ENCODE results near the gene FAF1. TPM values are rescaled to one million over a fixed set of nuclear protein-coding genes. Genes with fewer than 3 reads are reported as not detected.

Gene FAF1
- total RNA-seq, 6 experiments from 2014 or later: 24.1 to 32.4 (median 31.6) TPM

DNA sequence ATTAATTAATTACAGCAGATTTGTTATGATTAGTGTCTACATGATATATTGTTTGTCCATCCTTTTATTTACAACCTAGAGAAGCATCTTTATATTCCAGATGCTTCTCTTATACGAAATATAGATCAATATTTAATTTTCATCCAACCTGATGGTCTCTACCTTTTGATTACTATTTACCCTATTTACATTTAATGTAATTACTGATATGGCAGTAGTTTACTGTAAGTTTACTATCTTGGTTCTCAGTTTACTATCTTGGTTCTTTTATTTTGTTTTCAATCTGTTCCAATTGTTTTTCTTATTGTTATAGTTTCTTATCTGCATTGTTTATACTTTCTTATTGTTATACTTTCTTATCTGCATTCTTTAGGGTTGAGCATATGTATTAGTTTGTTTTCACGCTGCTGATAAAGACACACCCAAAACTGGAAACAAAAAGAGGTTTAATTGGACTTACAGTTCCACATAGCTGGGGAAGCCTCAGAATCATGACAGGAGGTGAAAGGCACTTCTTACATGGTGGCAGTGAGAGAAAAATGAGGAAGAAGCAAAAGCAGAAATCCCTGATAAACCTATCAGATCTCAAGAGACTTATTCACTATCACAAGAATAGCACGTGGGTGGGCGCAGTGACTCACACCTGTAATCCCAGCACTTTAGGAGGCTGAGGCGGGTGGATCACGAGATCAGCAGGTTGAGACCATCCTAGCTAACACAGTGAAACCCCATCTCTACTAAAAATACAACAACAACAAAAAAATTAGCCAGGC, 28.9 kb downstream of the FAF1 start:
- no peak for ATAC-seq
- no peaks in the 10 kb centered on the region for H3K4me1 ChIP-seq
- 79% methylated on average over 6 of the region's 6 CpGs for WGBS (ENCODE audit: insufficient coverage, low coverage, low lambda C conversion rate, missing lambda C conversion rate)
- intact Hi-C loops (cut with DNase I): loop anchor here in 1 of 2 donors (10.0 kb wide), 1 partner anchor 104 kb away; no protein-coding TSS in a partner anchor
- no peaks in the 10 kb centered on the region for H3K27me3 ChIP-seq
- H3K4me3 ChIP-seq: no peak overlapping the region
- no peak for DNase-seq
- no peaks in the 10 kb centered on the region for H3K36me3 ChIP-seq
- H3K9me3 ChIP-seq: no peaks in the 10 kb centered on the region
- no peak overlapping the region for H3K27ac ChIP-seq
- no peak for TF ChIP-seq POLR2A (IDR thresholded peaks at IDR 0.05)
- TF ChIP-seq, protein P1, sequence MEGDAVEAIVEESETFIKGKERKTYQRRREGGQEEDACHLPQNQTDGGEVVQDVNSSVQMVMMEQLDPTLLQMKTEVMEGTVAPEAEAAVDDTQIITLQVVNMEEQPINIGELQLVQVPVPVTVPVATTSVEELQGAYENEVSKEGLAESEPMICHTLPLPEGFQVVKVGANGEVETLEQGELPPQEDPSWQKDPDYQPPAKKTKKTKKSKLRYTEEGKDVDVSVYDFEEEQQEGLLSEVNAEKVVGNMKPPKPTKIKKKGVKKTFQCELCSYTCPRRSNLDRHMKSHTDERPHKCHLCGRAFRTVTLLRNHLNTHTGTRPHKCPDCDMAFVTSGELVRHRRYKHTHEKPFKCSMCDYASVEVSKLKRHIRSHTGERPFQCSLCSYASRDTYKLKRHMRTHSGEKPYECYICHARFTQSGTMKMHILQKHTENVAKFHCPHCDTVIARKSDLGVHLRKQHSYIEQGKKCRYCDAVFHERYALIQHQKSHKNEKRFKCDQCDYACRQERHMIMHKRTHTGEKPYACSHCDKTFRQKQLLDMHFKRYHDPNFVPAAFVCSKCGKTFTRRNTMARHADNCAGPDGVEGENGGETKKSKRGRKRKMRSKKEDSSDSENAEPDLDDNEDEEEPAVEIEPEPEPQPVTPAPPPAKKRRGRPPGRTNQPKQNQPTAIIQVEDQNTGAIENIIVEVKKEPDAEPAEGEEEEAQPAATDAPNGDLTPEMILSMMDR (IDR thresholded peaks at IDR 0.05): no peak

DNA sequence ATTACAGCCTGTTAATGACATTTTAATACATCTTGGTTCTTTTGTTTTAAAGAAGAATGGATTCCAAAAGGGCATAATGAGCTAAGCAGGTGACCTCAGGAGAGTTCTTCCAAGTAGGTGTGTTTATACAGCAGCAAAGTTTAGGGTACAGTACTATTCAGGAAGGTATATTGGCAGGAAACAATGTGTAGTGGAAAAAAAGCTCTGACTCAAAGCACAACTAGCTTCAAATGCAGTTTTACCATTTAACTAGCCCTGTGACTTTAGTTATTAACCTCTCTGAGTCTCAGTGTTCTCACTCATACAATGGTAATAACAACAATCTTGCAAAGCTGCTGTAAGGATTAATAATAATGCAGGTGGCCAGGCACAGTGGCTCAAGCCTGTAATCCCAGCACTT, 29.9 kb downstream of the FAF1 start:
- no peaks in the 10 kb centered on the region for H3K9me3 ChIP-seq
- intact Hi-C loops (cut with DNase I): loop anchor here in 1 of 2 donors (10.0 kb wide), 1 partner anchor 105 kb away; no protein-coding TSS in a partner anchor
- TF ChIP-seq, protein P1 (IDR thresholded peaks at IDR 0.05): no peak
- no peak for TF ChIP-seq POLR2A (IDR thresholded peaks at IDR 0.05)
- ATAC-seq: no peak
- no peak overlapping the region for H3K4me3 ChIP-seq
- no peaks in the 10 kb centered on the region for H3K27me3 ChIP-seq
- no peaks in the 10 kb centered on the region for H3K36me3 ChIP-seq
- H3K27ac ChIP-seq: no peak overlapping the region
- DNase-seq: no peak
- H3K4me1 ChIP-seq: no peaks in the 10 kb centered on the region

DNA sequence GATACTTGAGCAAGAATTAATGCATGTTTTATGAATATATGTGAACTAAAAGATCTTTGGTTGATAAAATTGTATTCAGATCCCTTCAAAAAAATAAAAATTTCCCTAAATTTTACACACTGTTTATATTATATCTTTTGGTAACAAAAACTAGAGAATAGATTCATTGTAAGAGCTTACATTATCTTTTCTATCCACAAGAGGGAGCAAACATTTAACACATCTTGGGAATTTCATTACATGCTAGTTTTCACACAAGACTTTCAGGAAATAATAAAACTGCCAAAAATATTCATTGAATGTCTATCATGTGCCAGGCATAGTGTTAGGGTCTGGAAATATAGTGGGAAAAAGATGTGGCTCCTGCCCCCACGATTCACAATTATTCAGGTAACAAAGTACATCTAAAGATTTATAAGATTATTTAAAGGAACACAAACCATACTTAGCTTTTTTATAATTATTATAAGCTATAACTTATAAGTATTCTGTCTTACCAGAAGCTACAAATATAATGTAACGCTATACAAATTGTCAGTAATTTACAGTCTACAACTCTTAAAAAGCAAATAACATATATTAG, 30.6 kb downstream of the FAF1 start:
- no peaks in the 10 kb centered on the region for H3K36me3 ChIP-seq
- H3K4me3 ChIP-seq: no peak overlapping the region
- ATAC-seq (peak in 3 of 4 donors; percentile 49 to 58 (median 54)), DNase-seq (no peak)
- no peak for TF ChIP-seq POLR2A (IDR thresholded peaks at IDR 0.05)
- TF ChIP-seq, protein P1 (IDR thresholded peaks at IDR 0.05): peak; percentile 48 to 63 (median 61)
- intact Hi-C loops (cut with DNase I): no loop called here
- WGBS (ENCODE audit: insufficient coverage, low coverage, low lambda C conversion rate, missing lambda C conversion rate): 30% methylated on average over 2 of the region's 2 CpGs
- no peaks in the 10 kb centered on the region for H3K9me3 ChIP-seq
- H3K27me3 ChIP-seq: no peaks in the 10 kb centered on the region
- H3K4me1 ChIP-seq: no peaks in the 10 kb centered on the region
- no peak overlapping the region for H3K27ac ChIP-seq

DNA sequence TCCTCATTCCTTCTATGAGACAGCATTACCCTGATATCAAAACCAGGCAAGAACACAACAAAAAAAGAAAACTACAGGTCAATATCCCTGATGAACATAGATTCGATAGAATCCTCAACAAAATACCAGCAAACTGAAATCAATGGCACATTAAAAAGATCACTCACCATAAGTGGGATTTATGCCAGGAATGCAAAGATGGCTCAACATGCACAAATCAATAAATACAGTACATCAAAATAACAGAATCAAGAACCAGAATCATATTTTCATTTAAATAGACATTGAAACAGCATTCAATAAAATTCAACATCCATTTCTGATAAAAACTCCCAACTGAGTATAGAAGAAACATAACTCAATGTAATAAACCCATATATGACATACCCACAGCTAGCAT, 36.5 kb downstream of the FAF1 start:
- ATAC-seq: no peak
- WGBS (ENCODE audit: insufficient coverage, low coverage, low lambda C conversion rate, missing lambda C conversion rate): 85% methylated on average over 1 of the region's 1 CpG
- intact Hi-C loops (cut with DNase I): no loop called here
- Histone ChIP-seq H3K27me3 (no peaks in the 10 kb centered on the region), H3K27ac (no peak overlapping the region), H3K4me1 (no peaks in the 10 kb centered on the region), H3K36me3 (no peaks in the 10 kb centered on the region), H3K4me3 (no peak overlapping the region), H3K9me3 (no peaks in the 10 kb centered on the region)
- TF ChIP-seq, protein P1 (IDR thresholded peaks at IDR 0.05): no peak
- no peak for TF ChIP-seq POLR2A (IDR thresholded peaks at IDR 0.05)
- no peak for DNase-seq

Data from right lobe of liver (tissue), 6 donors.